Measurements from ENCODE around the gene TRPM8. TPM values are rescaled to one million over a fixed set of nuclear protein-coding genes. Genes with fewer than 3 reads are reported as not detected.

Gene TRPM8
- polyA plus RNA-seq, 4 donors, result 0.10 to 0.31 (median 0.23) TPM; not detected in 1

DNA sequence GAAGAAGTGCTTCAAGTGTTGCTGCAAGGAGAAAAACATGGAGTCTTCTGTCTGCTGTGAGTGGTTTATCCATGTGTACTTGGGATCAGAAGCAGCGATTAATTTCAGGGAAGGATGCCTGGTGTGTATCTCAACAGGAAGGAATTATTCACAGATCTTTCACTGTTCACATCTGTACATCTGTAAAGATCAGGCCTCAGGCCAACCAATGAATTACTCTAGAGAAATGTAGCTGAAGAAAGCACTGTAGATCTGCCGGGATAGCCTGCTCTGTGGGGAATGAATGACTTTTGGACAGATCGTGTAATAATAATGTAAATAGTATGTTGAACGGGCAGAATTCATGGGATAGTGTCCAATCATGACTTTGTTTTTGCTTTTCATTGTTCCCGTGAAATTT is 79.3 kb downstream of the TRPM8 start:
- DNase-seq (ENCODE audit: low read depth in 4 of 4, low spot score in 3 of 4), result no peak

DNA sequence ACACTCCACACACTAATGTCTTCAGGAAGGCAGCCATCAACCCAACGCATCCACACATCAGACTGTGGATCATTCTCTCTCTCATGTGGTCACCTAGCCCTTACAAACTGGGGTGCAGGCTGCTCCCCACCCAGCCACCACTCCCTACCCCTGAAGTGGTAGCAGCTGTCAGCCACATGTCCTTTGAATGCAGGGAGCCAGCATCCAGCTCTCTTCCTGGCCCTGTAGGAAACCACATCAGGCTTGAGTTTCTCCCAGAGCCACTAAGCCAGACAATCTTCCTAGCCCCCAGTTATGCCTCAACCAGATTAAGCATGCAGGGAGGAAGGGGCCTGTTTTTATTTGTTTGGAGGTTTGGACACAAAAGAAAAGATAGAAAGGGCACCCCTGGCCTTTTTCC is 80.5 kb downstream of the TRPM8 start:
- DNase-seq (ENCODE audit: low read depth in 4 of 4, low spot score in 3 of 4), result no peak

GRCh38 chr2:233999182-233999581 is 82.0 kb downstream of the TRPM8 start:
- DNase-seq (ENCODE audit: low read depth in 4 of 4, low spot score in 3 of 4), result peak in 3 of 4 donors; percentile 7 to 22 (median 12)

GRCh38 chr2:234001380-234002160 is 84.4 kb downstream of the TRPM8 start:
- no peak for DNase-seq (ENCODE audit: low read depth in 4 of 4, low spot score in 3 of 4)

GRCh38 chr2:234002281-234002680 is 85.1 kb downstream of the TRPM8 start:
- DNase-seq (ENCODE audit: low read depth in 4 of 4, low spot score in 3 of 4), result no peak

GRCh38 chr2:234003972-234004617 is 86.9 kb downstream of the TRPM8 start:
- no peak for DNase-seq (ENCODE audit: low read depth in 4 of 4, low spot score in 3 of 4)

DNA sequence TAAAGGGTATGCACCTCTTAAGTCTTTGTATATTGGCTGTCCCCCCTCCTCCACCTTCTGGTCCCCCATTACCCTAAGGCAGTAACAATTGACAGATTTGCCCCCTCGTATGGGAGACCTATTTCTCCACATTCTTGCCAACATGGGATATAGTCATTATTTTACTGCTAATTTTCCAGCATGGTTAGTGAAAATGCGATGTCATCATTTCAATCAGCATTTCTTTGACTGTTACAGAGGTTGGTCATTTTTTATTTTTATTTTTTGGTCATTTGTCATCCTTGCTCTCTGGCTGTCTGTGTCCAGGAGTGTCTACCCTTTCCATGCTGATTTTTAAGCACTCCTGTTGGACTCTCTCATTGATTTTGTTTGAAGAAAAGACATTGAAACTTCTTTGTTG is 88.0 kb downstream of the TRPM8 start:
- no peak for DNase-seq (ENCODE audit: low read depth in 4 of 4, low spot score in 3 of 4)

GRCh38 chr2:234006501-234006900 is 89.3 kb downstream of the TRPM8 start:
- DNase-seq (ENCODE audit: low read depth in 4 of 4, low spot score in 3 of 4), result no peak

DNA sequence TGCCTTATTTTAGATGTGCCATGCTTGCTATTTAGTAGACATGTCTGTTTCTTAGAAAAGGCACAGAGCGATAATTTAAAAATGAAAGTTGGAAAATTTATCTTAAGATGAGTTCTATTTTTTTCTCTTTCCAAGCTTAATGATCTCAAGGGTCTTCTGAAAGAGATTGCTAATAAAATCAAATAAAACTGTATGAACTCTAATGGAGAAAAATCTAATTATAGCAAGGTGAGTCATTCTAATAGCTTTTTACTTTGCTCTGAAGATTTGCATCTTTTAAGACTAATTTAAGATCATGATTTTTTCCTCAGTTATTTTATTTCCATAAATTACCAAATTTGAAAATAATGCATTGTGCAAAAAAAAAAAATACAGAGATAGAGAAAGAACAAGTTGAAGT is 97.3 kb downstream of the TRPM8 start:
- DNase-seq (ENCODE audit: low read depth in 4 of 4, low spot score in 3 of 4), result no peak

- no peak for DNase-seq (ENCODE audit: low read depth in 4 of 4, low spot score in 3 of 4)
Observed at GRCh38 chr2:234015861-234016260, 98.7 kb downstream of the TRPM8 start.

- no peak for DNase-seq (ENCODE audit: low read depth in 4 of 4, low spot score in 3 of 4)
Observed at GRCh38 chr2:234019896-234020295, 102.7 kb downstream of the TRPM8 start.

DNA sequence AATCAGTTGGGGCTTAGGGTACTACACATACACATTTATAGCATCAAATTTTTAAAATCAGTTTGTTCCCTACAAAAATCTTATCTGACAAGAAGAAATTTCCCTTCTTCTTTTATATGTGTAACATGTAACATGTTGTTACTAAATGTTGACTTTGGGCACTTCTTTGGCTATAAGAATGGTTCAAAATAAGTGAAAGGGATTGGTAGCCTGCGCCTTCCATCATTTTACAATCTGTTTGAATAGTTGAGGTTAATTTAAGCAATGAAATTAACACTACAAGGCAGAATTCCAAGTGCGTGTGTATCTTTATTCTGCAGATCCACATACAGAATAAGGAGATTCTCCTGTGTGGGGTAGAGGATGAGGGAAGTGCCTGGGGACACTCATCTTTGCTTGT is 103.2 kb downstream of the TRPM8 start:
- DNase-seq (ENCODE audit: low read depth in 4 of 4, low spot score in 3 of 4), result no peak

GRCh38 chr2:234022424-234022823 is 105.3 kb downstream of the TRPM8 start:
- DNase-seq (ENCODE audit: low read depth in 4 of 4, low spot score in 3 of 4), result no peak

GRCh38 chr2:234024304-234024703 is 107.1 kb downstream of the TRPM8 start:
- DNase-seq (ENCODE audit: low read depth in 4 of 4, low spot score in 3 of 4), result no peak

DNA sequence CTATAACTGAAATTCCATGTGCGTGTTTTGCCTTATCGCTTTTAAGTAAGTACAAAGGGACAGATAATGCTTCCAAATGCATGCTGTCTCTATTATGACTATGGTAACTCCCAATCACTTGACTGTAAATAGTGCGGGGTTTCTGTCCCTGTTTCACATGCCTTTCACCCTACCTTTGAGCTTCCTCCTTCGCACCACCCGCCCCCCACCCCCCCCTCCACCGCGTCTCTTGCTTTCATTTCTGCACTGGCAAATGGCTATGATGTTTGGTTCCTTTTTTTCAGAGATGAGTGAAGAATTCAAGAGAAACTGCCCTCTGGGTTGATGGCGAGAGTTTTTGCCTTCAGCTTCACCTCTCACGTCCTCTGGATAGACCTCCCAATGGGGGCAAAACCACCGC is 108.3 kb downstream of the TRPM8 start:
- no peak for DNase-seq (ENCODE audit: low read depth in 4 of 4, low spot score in 3 of 4)

GRCh38 chr2:234025891-234026401 is 108.8 kb downstream of the TRPM8 start:
- peak in 2 of 4 donors; percentile 22 to 31 for DNase-seq (ENCODE audit: low read depth in 4 of 4, low spot score in 3 of 4)

GRCh38 chr2:234026693-234027254 is 109.6 kb downstream of the TRPM8 start:
- no peak for DNase-seq (ENCODE audit: low read depth in 4 of 4, low spot score in 3 of 4)

- DNase-seq (ENCODE audit: low read depth in 4 of 4, low spot score in 3 of 4), result no peak
Observed at GRCh38 chr2:234027641-234028040, 110.5 kb downstream of the TRPM8 start.

- no peak for DNase-seq (ENCODE audit: low read depth in 4 of 4, low spot score in 3 of 4)
Observed at GRCh38 chr2:234029150-234029733, 112.1 kb downstream of the TRPM8 start.

- DNase-seq (ENCODE audit: low read depth in 4 of 4, low spot score in 3 of 4), result no peak
Observed at GRCh38 chr2:234031207-234031606, 114.0 kb downstream of the TRPM8 start.

GRCh38 chr2:234032279-234032856 is 115.2 kb downstream of the TRPM8 start:
- DNase-seq (ENCODE audit: low read depth in 4 of 4, low spot score in 3 of 4), result no peak
